ENCODE data around the gene DLG2. TPM values are rescaled to one million over a fixed set of nuclear protein-coding genes. Genes with fewer than 3 reads are reported as not detected.

The DLG2 gene
- total and polyA plus RNA-seq, 9 of the 15 experiments (the other 6 are each of a cell fraction or from before 2014, with no cell fraction given): 0.52 to 1.6 (median 0.95) TPM

- TF ChIP-seq AFF4 (CRISPR knock-in tag; IDR thresholded peaks at IDR 0.05): no peak
- TF ChIP-seq BMI1 (IDR thresholded peaks at IDR 0.05; ENCODE audit: low read length): no peak
- no peak for TF ChIP-seq NEUROD1 (IDR thresholded peaks at IDR 0.05; ENCODE audit: borderline replicate concordance, low read depth, low read length, partially characterized antibody)
- no peak for TF ChIP-seq ZBTB11 (CRISPR knock-in tag; IDR thresholded peaks at IDR 0.05)
- TF ChIP-seq ZZZ3 (IDR thresholded peaks at IDR 0.05): no peak
- no peak for TF ChIP-seq FOXJ2 (tag; IDR thresholded peaks at IDR 0.05)
- TF ChIP-seq ZNF197 (CRISPR knock-in tag; IDR thresholded peaks at IDR 0.05; ENCODE audit: low read depth): no peak
- no peak for TF ChIP-seq MEF2A (IDR thresholded peaks at IDR 0.05; ENCODE audit: control insufficient read depth, low read depth, low read length)
- Histone ChIP-seq H3K36me3 (ENCODE audit: control insufficient read depth, insufficient read depth, low read length) (no peaks in the 10 kb centered on the region), H4K20me1 (replicated peaks; ENCODE audit: control insufficient read depth, insufficient read depth, low read length) (no peaks in the 10 kb centered on the region), H3K79me2 (ENCODE audit: control insufficient read depth, insufficient read depth, low read length) (no peaks in the 10 kb centered on the region), H2AFZ (ENCODE audit: low read depth, low read length) (no peak overlapping the region), H3K4me1 (replicated peaks in 1 of 2; ENCODE audit: control insufficient read depth in 2 of 2, insufficient read depth in 2 of 2, low read length in 2 of 2) (no peaks in the 10 kb centered on the region), H3K9ac (ENCODE audit: insufficient read depth in 1 of 2, low read depth in 2 of 2, low read length in 2 of 2) (no peak overlapping the region), H3K9me1 (ENCODE audit: control insufficient read depth, insufficient read depth, low read length) (no peaks in the 10 kb centered on the region), H3K27ac (ENCODE audit: extremely low read depth, low read depth, low read length) (no peak overlapping the region), H3K9me3 (replicated peaks; ENCODE audit: control insufficient read depth, insufficient read depth, low read depth, low read length) (no peaks in the 10 kb centered on the region), H3K4me3 (no peak overlapping the region), H3K27me3 (ENCODE audit: control insufficient read depth in 2 of 2, insufficient read depth in 2 of 2, low read length in 2 of 2) (no peaks in the 10 kb centered on the region), H3K4me2 (ENCODE audit: insufficient read depth, low read length) (no peak overlapping the region)
- FAIRE-seq (no peak), ATAC-seq (no peak), DNase-seq (ENCODE audit: extremely low read depth in 1 of 4, low spot score in 3 of 4) (no peak)
- no TSS peak for BruUV-seq (replicated peaks)
- 0% methylated on average over 1 of the region's 1 CpG for WGBS (ENCODE audit: insufficient coverage, low coverage, missing lambda C conversion rate)
- ChIA-PET POLR2A (interaction anchor here (0.8 kb wide), 1 partner anchor 97 kb away, joined by 3 read pairs; no protein-coding TSS in a partner anchor), CTCF (ENCODE audit: low intra/inter-chr PET ratio) (no interaction called here)
- intact Hi-C loops (cut with micrococcal nuclease): no loop called here
- in situ Hi-C loops (cut with MboI): no loop called here
Observed at GRCh38 chr11:83734120-83734519, 1893.0 kb downstream of the DLG2 start.

Data from K562 (cell line).